Measurements from ENCODE around the gene MVK.

The MVK gene

GRCh38 chr12:109611223-109611622, 37.6 kb downstream of the MVK start:
- no peak for DNase-seq

- DNase-seq = no peak
These were observed 38.4 kb downstream of the MVK start for GRCh38 chr12:109612003-109612402.

GRCh38 chr12:109612975-109613502, 39.4 kb downstream of the MVK start:
- no peak for DNase-seq

GRCh38 chr12:109613649-109614455, 40.3 kb downstream of the MVK start:
- no peak for DNase-seq

GRCh38 chr12:109615556-109616229, 42.1 kb downstream of the MVK start:
- no peak for DNase-seq

- DNase-seq = no peak
These were observed 43.9 kb downstream of the MVK start for GRCh38 chr12:109617491-109617890.

GRCh38 chr12:109618082-109618481, 44.5 kb downstream of the MVK start:
- no peak for DNase-seq

- DNase-seq = no peak
These were observed 45.5 kb downstream of the MVK start for GRCh38 chr12:109619002-109619604.

GRCh38 chr12:109621211-109621694, 47.7 kb downstream of the MVK start:
- no peak for DNase-seq

GRCh38 chr12:109621901-109622364, 48.3 kb downstream of the MVK start:
- DNase-seq = no peak

- no peak for DNase-seq
These were observed 50.9 kb downstream of the MVK start for GRCh38 chr12:109624467-109624866.

- DNase-seq = no peak
These were observed 51.6 kb downstream of the MVK start for GRCh38 chr12:109625131-109625559.

- no peak for DNase-seq
These were observed 52.3 kb downstream of the MVK start for GRCh38 chr12:109625749-109626377.

- DNase-seq = no peak
These were observed 53.0 kb downstream of the MVK start for GRCh38 chr12:109626378-109627115.

GRCh38 chr12:109627633-109628032, 54.0 kb downstream of the MVK start:
- DNase-seq = no peak

- no peak for DNase-seq
These were observed 56.5 kb downstream of the MVK start for GRCh38 chr12:109630107-109630506.

- DNase-seq = no peak
These were observed 57.2 kb downstream of the MVK start for GRCh38 chr12:109630815-109631214.

GRCh38 chr12:109631302-109631701, 57.7 kb downstream of the MVK start:
- no peak for DNase-seq

- no peak for DNase-seq
These were observed 58.2 kb downstream of the MVK start for GRCh38 chr12:109631751-109632150.

- no peak for DNase-seq
These were observed 58.7 kb downstream of the MVK start for GRCh38 chr12:109632342-109632741.

- no peak for DNase-seq
These were observed 62.1 kb downstream of the MVK start for GRCh38 chr12:109635717-109636116.

GRCh38 chr12:109637348-109637747, 63.8 kb downstream of the MVK start:
- no peak for DNase-seq
